ENCODE data around the gene TMEM40.

The TMEM40 gene

DNA sequence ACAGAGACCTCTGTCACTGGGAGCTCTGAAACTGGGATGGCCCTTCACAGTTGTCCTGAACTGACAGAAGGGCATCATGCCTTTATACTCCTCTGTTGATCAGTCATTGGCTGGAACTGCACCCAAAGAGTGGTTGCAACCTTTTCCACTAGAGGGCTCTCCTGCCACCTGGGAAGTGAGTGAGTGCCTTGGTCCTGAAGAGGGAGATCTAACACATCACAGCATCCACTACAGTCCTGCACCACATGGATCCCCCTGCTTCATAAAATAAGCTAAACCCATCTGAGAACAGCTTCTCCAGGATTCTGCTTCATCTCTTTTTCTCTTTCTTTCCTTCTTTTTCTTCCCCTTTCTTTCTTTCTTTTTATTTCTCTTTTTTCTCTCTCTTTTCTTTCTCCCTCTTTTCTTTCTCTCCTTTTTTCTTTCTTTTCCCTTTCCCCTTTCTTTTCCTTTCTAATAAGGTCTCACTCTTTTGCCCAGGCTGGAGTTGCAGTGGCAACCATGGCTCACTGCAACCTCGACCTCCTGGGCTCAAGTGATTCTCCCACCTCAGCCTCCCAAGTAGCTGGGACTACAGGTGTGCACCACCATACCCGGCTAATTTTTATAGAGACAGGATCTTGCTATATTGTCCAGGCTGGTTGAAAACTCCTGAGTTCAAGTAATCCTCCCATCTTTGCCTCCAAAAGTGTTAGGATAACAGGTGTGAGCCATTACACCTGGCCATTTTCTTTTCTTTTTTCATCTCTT lies 52.4 kb downstream of the TMEM40 start (continued):
- TF ChIP-seq YY1 (tag by site-specific recombination; IDR thresholded peaks at IDR 0.05) (no peak), ZNF112 (tag by site-specific recombination; IDR thresholded peaks at IDR 0.05) (no peak), ZNF585B (tag by site-specific recombination; IDR thresholded peaks at IDR 0.05) (no peak), ZNF791 (tag by site-specific recombination; IDR thresholded peaks at IDR 0.05) (no peak), ZNF555 (tag by site-specific recombination; conservative IDR thresholded peaks at IDR 0.05) (no peak), ZNF184 (tag by site-specific recombination; IDR thresholded peaks at IDR 0.05) (no peak), ZNF654 (tag by site-specific recombination; IDR thresholded peaks at IDR 0.05; ENCODE audit: low read depth) (peak; percentile 65), ZNF335 (tag by site-specific recombination; conservative IDR thresholded peaks at IDR 0.05) (no peak), TRIM28 (IDR thresholded peaks at IDR 0.05; ENCODE audit: borderline replicate concordance, low read length) (peak; percentile 32; the same call in 1 of the 2 replicates), ZNF324 (tag by site-specific recombination; IDR thresholded peaks at IDR 0.05) (no peak), ZNF174 (tag by site-specific recombination; IDR thresholded peaks at IDR 0.05) (no peak), ZNF529 (tag by site-specific recombination; IDR thresholded peaks at IDR 0.05; ENCODE audit: insufficient replicate concordance) (no peak), BCL11A (tag by site-specific recombination; IDR thresholded peaks at IDR 0.05; ENCODE audit: low read depth) (no peak), ZBTB44 (tag by site-specific recombination; IDR thresholded peaks at IDR 0.05) (no peak), BCL11B (tag by site-specific recombination; IDR thresholded peaks at IDR 0.05; ENCODE audit: low read depth) (no peak), ZNF292 (tag by site-specific recombination; IDR thresholded peaks at IDR 0.05; ENCODE audit: borderline replicate concordance, low read depth) (no peak), ZNF169 (tag by site-specific recombination; IDR thresholded peaks at IDR 0.05) (no peak), KLF10 (tag by site-specific recombination; IDR thresholded peaks at IDR 0.05) (no peak), ZSCAN16 (tag by site-specific recombination; IDR thresholded peaks at IDR 0.05) (no peak), ZNF175 (tag by site-specific recombination; IDR thresholded peaks at IDR 0.05) (no peak), SP2 (tag by site-specific recombination; IDR thresholded peaks at IDR 0.05) (no peak), PRDM10 (tag by site-specific recombination; IDR thresholded peaks at IDR 0.05) (peak; percentile 95), ZNF157 (tag by site-specific recombination; IDR thresholded peaks at IDR 0.05) (0 out of 2 replicates have a peak, but pooled peaks have one; percentile 49), ZNF302 (tag by site-specific recombination; IDR thresholded peaks at IDR 0.05; ENCODE audit: low read depth) (no peak), ZNF449 (tag by site-specific recombination; IDR thresholded peaks at IDR 0.05) (no peak)
- TF ChIP-seq, protein P1, sequence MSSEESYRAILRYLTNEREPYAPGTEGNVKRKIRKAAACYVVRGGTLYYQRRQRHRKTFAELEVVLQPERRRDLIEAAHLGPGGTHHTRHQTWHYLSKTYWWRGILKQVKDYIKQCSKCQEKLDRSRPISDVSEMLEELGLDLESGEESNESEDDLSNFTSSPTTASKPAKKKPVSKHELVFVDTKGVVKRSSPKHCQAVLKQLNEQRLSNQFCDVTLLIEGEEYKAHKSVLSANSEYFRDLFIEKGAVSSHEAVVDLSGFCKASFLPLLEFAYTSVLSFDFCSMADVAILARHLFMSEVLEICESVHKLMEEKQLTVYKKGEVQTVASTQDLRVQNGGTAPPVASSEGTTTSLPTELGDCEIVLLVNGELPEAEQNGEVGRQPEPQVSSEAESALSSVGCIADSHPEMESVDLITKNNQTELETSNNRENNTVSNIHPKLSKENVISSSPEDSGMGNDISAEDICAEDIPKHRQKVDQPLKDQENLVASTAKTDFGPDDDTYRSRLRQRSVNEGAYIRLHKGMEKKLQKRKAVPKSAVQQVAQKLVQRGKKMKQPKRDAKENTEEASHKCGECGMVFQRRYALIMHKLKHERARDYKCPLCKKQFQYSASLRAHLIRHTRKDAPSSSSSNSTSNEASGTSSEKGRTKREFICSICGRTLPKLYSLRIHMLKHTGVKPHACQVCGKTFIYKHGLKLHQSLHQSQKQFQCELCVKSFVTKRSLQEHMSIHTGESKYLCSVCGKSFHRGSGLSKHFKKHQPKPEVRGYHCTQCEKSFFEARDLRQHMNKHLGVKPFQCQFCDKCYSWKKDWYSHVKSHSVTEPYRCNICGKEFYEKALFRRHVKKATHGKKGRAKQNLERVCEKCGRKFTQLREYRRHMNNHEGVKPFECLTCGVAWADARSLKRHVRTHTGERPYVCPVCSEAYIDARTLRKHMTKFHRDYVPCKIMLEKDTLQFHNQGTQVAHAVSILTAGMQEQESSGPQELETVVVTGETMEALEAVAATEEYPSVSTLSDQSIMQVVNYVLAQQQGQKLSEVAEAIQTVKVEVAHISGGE (tag by site-specific recombination; conservative IDR thresholded peaks at IDR 0.05; ENCODE audit: low read depth): no peak
- TF ChIP-seq, protein P2, sequence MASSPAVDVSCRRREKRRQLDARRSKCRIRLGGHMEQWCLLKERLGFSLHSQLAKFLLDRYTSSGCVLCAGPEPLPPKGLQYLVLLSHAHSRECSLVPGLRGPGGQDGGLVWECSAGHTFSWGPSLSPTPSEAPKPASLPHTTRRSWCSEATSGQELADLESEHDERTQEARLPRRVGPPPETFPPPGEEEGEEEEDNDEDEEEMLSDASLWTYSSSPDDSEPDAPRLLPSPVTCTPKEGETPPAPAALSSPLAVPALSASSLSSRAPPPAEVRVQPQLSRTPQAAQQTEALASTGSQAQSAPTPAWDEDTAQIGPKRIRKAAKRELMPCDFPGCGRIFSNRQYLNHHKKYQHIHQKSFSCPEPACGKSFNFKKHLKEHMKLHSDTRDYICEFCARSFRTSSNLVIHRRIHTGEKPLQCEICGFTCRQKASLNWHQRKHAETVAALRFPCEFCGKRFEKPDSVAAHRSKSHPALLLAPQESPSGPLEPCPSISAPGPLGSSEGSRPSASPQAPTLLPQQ (tag by site-specific recombination; IDR thresholded peaks at IDR 0.05): no peak
- TF ChIP-seq, protein P3, sequence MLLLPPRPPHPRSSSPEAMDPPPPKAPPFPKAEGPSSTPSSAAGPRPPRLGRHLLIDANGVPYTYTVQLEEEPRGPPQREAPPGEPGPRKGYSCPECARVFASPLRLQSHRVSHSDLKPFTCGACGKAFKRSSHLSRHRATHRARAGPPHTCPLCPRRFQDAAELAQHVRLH (tag by site-specific recombination; IDR thresholded peaks at IDR 0.05): no peak

All from HEK293 (cell line).